UCSD-AML1 (cell line): Measurements from ENCODE around the gene OR52L1.

Source experiments
- DNase-seq: peaks from one replicate; lab custom pipeline; 2025; ENCODE audit not compliant: unreplicated experiment; lab: John Stamatoyannopoulos, UW

Gene OR52L1

GRCh38 chr11:5941951-5942350, 44.8 kb downstream of the OR52L1 start, which contains the start of gene OR56A3:
TSS of gene OR56A3 (plus strand) at chr11:5942251. CDS start at chr11:5947347, 5,096 bp downstream.
- DNase-seq = no peak

GRCh38 chr11:5940748-5941147, 46.0 kb downstream of the OR52L1 start:
- no peak for DNase-seq

- DNase-seq = no peak
Observed at GRCh38 chr11:5938603-5938965, 48.2 kb downstream of the OR52L1 start.

DNA sequence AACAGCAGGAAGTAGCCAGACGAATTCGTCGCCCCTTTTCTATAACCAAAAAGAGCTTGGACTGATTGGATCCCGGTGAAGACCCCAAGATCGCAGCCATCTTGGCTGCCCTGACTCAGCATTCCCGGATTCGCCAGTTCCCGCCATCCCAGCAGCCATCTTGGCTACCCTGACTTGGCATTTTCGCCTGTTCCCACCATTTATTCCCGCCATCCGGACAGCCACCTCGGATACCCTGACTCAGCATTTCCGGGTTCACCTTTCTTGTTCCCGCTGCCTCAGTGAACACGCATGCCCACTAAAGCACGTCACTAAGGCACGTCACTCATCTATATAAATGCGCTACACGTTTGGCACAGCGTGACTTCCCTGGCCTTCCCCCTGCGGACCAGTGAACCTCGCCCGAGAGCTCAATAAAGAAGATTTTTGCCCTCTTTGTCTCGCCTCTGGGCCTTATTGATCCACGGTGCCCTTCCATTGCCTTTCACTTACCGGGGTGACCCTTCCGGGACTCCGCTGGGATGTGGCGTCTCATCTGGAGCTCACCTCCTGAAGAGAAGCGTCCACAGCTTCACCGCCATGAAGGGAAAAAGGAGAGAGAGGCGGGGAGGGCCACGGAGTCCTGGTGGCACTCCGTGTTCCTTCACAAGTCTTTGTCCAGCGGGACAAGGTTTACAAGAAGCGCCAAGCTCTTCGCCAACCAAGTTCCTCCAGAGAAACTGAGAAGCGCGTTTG, 48.8 kb downstream of the OR52L1 start:
- DNase-seq = no peak
